Tibial nerve (tissue), 4 donors: Measurements from ENCODE around the gene GGA1. TPM values are rescaled to one million over a fixed set of nuclear protein-coding genes. Genes with fewer than 3 reads are reported as not detected.

Source experiments
- DNase-seq, 2 donors: peaks; one replicate each; pipeline ENCODE4 v3.0.0-alpha.2; 2019; ENCODE audit warnings: low spot score in 2 of 2
- H3K27ac ChIP-seq, 4 donors: fragments of 200-600 bp; sonication (generic) in 3 of 4; one replicate each; pipeline ENCODE4 v1.5.1; 2017 to 2019; ENCODE audit warnings: mild to moderate bottlenecking in 1 of 4
- H3K27me3 ChIP-seq, 2 donors: fragments of 200-600 bp; sonication (generic) in 1 of 2; one replicate each; pipeline versions ENCODE4 v1.5.1 to v1.6.0; 2017 to 2019
- H3K36me3 ChIP-seq, 3 donors: fragments of 200-600 bp; sonication (generic); one replicate each; pipeline ENCODE4 v1.5.1; 2018 to 2019
- H3K4me1 ChIP-seq, 4 donors: fragments of 200-600 bp; sonication (generic) in 3 of 4; one replicate each; pipeline ENCODE4 v1.5.1; 2017 to 2019
- H3K4me3 ChIP-seq, 4 donors: fragments of 200-600 bp; sonication (generic) in 3 of 4; one replicate each; pipeline ENCODE4 v1.5.1; 2017 to 2019; ENCODE audit warnings: mild to moderate bottlenecking in 1 of 4, moderate library complexity in 1 of 4
- H3K9me3 ChIP-seq, 4 donors: fragments of 200-600 bp; sonication (generic) in 3 of 4; one replicate each; pipeline ENCODE4 v1.5.1; 2017 to 2019
- EP300 ChIP-seq, 2 donors: sonication (generic); formaldehyde crosslinking; IDR thresholded peaks; one replicate each; pipeline ENCODE4 v1.6.1; 2017; ENCODE audit warnings: antibody characterized with exemption in 2 of 2, mild to moderate bottlenecking in 1 of 2
- POLR2A ChIP-seq, 2 donors: fragments of 450-650 bp; IDR thresholded peaks; one replicate each; pipeline ENCODE4 v1.6.1; 2017; ENCODE audit warnings: antibody characterized with exemption in 2 of 2, mild to moderate bottlenecking in 2 of 2, moderate library complexity in 2 of 2
- WGBS, 2 donors: methylation state at CpG; one replicate each; pipeline ENCODE4 v1.1.5; 2018; 5-methylcytosine and 5-hydroxymethylcytosine counted together
- total RNA-seq, 4 donors: library from RNA; depleted of rRNA; stranded (reverse); fragments of >200 nt; gene quantifications; one replicate each; pipeline ENCODE4 v1.1.0, GENCODE V29; 2016
- TF ChIP-seq, protein P1 (sequence below), 5 experiments: fragments of 200-600 bp in 3 of 5; fragments of 450-650 bp in 2 of 5; sonication (generic) in 3 of 5; IDR thresholded peaks; one replicate each; pipeline ENCODE4 v1.5.1; 2016 to 2019; ENCODE audit warnings: antibody characterized with exemption in 5 of 5, mild to moderate bottlenecking in 3 of 5, moderate library complexity in 2 of 5

The GGA1 gene
- total RNA-seq, 4 donors from 2014 or later, result 66.3 to 99.0 (median 77.2) TPM

DNA sequence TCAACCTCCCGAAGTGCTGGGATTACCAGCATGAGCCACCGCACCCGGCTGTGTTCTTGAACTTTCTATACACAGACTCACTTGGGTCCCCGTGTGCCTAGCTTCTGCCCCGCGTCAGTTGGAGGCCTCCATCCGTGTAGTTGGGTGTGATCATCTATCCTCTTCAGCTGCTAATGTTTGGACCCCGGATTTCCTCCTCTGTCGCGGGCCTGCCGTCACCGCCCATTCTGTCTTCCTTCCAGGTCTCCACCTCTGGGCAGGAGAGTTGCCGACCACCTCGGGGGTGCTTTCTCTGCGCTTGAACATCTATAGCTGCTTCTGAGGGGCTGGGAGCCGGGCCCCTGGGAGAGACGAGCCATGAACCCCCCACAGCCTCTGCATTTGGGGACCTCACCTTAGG lies 42.8 kb upstream of the GGA1 start:
- Histone ChIP-seq H3K4me1 (peaks cover 6 to 97% (median 78%) of the 10 kb centered on the region in 4 donors), H3K36me3 (peaks cover 0 to 31% (median 0%) of the 10 kb centered on the region in 3 donors), H3K9me3 (no peaks in the 10 kb centered on the region), H3K27me3 (no peaks in the 10 kb centered on the region), H3K27ac (peak overlapping the region; percentile 58 to 100 (median 100)), H3K4me3 (no peak overlapping the region)
- WGBS, 2 donors, result 51 to 71% methylated on average over 16 to 17 of the region's 17 CpGs
- DNase-seq, result no peak
- no peak for TF ChIP-seq EP300 (IDR thresholded peaks at IDR 0.05)
- TF ChIP-seq, protein P1, sequence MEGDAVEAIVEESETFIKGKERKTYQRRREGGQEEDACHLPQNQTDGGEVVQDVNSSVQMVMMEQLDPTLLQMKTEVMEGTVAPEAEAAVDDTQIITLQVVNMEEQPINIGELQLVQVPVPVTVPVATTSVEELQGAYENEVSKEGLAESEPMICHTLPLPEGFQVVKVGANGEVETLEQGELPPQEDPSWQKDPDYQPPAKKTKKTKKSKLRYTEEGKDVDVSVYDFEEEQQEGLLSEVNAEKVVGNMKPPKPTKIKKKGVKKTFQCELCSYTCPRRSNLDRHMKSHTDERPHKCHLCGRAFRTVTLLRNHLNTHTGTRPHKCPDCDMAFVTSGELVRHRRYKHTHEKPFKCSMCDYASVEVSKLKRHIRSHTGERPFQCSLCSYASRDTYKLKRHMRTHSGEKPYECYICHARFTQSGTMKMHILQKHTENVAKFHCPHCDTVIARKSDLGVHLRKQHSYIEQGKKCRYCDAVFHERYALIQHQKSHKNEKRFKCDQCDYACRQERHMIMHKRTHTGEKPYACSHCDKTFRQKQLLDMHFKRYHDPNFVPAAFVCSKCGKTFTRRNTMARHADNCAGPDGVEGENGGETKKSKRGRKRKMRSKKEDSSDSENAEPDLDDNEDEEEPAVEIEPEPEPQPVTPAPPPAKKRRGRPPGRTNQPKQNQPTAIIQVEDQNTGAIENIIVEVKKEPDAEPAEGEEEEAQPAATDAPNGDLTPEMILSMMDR (IDR thresholded peaks at IDR 0.05), result no peak
- no peak for TF ChIP-seq POLR2A (IDR thresholded peaks at IDR 0.05)

DNA sequence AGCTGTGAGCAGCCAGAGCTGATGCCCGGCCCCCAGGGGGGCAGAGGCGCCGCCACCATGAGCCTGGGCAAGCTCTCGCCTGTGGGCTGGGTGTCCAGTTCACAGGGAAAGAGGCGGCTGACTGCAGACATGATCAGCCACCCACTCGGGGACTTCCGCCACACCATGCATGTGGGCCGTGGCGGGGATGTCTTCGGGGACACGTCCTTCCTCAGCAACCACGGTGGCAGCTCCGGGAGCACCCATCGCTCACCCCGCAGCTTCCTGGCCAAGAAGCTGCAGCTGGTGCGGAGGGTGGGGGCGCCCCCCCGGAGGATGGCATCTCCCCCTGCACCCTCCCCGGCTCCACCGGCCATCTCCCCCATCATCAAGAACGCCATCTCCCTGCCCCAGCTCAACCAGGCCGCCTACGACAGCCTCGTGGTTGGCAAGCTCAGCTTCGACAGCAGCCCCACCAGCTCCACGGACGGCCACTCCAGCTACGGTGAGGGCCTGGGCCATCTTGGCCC lies 42.3 kb upstream of the GGA1 start:
- 22 to 40% methylated on average over 26 to 28 of the region's 28 CpGs for WGBS, 2 donors
- H3K27ac ChIP-seq, result peak overlapping the region; percentile 58 to 100 (median 100)
- H3K27me3 ChIP-seq, result no peaks in the 10 kb centered on the region
- peak overlapping the region in 1 of 4 donors; percentile 0 for H3K4me3 ChIP-seq
- no peak for DNase-seq
- H3K9me3 ChIP-seq, result no peaks in the 10 kb centered on the region
- H3K36me3 ChIP-seq, result peaks cover 0 to 31% (median 0%) of the 10 kb centered on the region in 3 donors
- TF ChIP-seq POLR2A (IDR thresholded peaks at IDR 0.05) (no peak), EP300 (IDR thresholded peaks at IDR 0.05) (no peak)
- TF ChIP-seq, protein P1 (IDR thresholded peaks at IDR 0.05), result no peak
- peaks cover 6 to 100% (median 78%) of the 10 kb centered on the region in 4 donors for H3K4me1 ChIP-seq

DNA sequence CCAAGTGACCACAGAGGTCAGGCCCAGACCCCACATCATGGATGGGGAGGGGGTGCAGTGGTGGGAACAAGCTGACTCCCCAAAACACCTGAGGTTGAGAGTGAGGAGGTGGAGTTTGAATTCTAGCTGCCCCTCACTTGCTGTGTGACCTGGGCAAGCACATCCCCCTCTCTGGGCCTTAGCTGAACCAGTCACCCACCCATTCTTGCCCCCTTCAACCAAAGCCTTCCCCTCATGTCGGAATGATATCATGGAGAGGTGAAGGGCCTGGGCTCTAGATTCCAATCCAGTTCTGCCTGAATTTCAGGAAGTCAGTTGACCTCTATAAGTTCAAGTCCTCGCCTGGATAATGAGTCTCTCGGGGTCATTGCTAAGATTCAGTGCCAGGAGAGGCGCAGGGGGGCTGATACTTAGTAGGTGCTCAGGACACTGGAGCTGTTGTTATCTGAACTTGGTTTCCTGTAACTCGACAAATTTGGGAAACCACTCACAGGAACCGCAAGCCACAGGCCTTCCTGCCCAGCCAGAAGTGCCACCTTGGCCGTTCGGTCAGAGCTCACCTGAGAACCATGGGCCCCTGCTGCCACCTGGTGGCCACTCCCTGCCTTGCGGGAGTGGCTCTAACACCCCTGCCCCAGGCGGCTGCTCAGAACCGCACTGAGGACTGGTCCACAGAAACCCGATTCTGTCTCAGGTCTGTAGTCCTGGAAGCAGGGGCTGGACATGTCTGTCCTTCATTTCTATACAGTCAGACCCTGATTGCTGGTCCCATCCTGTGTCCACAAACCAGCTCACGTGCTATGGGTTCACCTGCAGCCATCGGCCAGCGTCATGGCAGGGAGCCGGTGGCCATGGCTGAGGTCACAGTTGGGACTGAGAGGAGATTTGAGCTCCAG lies 41.5 kb upstream of the GGA1 start:
- DNase-seq, result peak; percentile 67 to 79

DNA sequence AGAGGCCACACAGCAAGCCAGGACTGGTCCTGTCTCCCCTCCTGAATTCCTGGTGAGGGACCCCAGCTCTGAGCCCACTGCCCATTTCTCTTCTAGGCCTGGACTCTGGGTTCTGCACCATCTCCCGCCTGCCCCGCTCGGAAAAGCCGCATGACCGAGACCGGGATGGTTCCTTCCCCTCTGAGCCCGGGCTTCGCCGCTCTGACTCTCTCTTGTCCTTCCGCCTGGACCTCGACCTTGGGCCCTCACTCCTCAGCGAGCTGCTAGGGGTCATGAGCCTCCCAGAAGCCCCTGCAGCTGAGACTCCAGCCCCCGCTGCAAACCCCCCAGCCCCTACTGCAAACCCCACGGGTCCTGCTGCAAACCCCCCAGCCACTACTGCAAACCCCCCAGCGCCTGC lies 40.6 kb upstream of the GGA1 start:
- TF ChIP-seq, protein P1 (IDR thresholded peaks at IDR 0.05), result no peak
- TF ChIP-seq EP300 (IDR thresholded peaks at IDR 0.05) (no peak), POLR2A (IDR thresholded peaks at IDR 0.05) (no peak)
- H3K27me3 ChIP-seq, result no peaks in the 10 kb centered on the region
- H3K27ac ChIP-seq, result peak overlapping the region in 3 of 4 donors; percentile 100
- WGBS, 2 donors, result 72 to 80% methylated on average over 14 of the region's 15 CpGs
- peaks cover 6 to 87% (median 65%) of the 10 kb centered on the region in 4 donors for H3K4me1 ChIP-seq
- DNase-seq, result no peak
- peaks cover 0 to 31% (median 0%) of the 10 kb centered on the region in 3 donors for H3K36me3 ChIP-seq
- no peak overlapping the region for H3K4me3 ChIP-seq
- no peaks in the 10 kb centered on the region for H3K9me3 ChIP-seq

More for the DNA sequence above, 41.5 kb upstream of the GGA1 start:
- H3K27ac ChIP-seq, result peak overlapping the region; percentile 58 to 100 (median 100)
- H3K9me3 ChIP-seq, result no peaks in the 10 kb centered on the region
- H3K27me3 ChIP-seq, result no peaks in the 10 kb centered on the region
- no peak overlapping the region for H3K4me3 ChIP-seq
- peaks cover 0 to 31% (median 0%) of the 10 kb centered on the region in 3 donors for H3K36me3 ChIP-seq
- no peak for TF ChIP-seq POLR2A (IDR thresholded peaks at IDR 0.05)
- TF ChIP-seq, protein P1 (IDR thresholded peaks at IDR 0.05), result peak; percentile 92 to 99 (median 93)
- TF ChIP-seq EP300 (IDR thresholded peaks at IDR 0.05), result peak in 1 of 2 donors; percentile 35
- 39 to 43% methylated on average over 14 to 16 of the region's 16 CpGs for WGBS, 2 donors
- H3K4me1 ChIP-seq, result peaks cover 6 to 95% (median 74%) of the 10 kb centered on the region in 4 donors
